ENCODE measurements around the gene ZNF438. TPM values are rescaled to one million over a fixed set of nuclear protein-coding genes. Genes with fewer than 3 reads are reported as not detected.

Gene ZNF438
- total RNA-seq, 2 donors from 2014 or later, result 1.5 to 10.1 TPM

DNA sequence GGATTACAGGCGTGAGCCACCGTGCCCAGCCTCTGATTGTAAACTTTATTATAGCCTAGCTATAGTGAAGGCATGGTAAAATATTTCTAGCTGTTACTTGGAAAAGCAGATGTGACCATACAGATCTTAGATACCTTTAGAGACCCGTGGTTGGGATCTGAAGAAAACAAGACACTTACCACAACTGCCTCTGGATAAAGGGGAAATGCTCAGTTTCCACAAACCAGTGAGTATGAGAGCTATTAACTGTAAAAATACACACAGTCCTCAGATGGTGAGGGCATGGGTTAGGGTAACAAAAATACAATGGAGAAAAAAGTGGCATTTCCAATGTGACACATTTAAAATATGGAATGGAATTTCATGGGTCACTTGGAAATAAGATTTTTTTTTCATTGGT is 63.0 kb downstream of the ZNF438 start:
- intact Hi-C loops (cut with DNase I), result no loop called here
- TF ChIP-seq, protein P1, sequence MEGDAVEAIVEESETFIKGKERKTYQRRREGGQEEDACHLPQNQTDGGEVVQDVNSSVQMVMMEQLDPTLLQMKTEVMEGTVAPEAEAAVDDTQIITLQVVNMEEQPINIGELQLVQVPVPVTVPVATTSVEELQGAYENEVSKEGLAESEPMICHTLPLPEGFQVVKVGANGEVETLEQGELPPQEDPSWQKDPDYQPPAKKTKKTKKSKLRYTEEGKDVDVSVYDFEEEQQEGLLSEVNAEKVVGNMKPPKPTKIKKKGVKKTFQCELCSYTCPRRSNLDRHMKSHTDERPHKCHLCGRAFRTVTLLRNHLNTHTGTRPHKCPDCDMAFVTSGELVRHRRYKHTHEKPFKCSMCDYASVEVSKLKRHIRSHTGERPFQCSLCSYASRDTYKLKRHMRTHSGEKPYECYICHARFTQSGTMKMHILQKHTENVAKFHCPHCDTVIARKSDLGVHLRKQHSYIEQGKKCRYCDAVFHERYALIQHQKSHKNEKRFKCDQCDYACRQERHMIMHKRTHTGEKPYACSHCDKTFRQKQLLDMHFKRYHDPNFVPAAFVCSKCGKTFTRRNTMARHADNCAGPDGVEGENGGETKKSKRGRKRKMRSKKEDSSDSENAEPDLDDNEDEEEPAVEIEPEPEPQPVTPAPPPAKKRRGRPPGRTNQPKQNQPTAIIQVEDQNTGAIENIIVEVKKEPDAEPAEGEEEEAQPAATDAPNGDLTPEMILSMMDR (IDR thresholded peaks at IDR 0.05), result no peak
- Histone ChIP-seq H3K9me3 (no peaks in the 10 kb centered on the region), H3K4me1 (replicated peaks) (no peaks in the 10 kb centered on the region), H3K4me3 (no peak overlapping the region), H3K36me3 (no peaks in the 10 kb centered on the region), H3K27me3 (replicated peaks; ENCODE audit: insufficient read depth) (no peaks in the 10 kb centered on the region), H3K27ac (no peak overlapping the region)
- no peak for DNase-seq (ENCODE audit: low spot score)
- WGBS, result 89% methylated on average over 3 of the region's 3 CpGs

DNA sequence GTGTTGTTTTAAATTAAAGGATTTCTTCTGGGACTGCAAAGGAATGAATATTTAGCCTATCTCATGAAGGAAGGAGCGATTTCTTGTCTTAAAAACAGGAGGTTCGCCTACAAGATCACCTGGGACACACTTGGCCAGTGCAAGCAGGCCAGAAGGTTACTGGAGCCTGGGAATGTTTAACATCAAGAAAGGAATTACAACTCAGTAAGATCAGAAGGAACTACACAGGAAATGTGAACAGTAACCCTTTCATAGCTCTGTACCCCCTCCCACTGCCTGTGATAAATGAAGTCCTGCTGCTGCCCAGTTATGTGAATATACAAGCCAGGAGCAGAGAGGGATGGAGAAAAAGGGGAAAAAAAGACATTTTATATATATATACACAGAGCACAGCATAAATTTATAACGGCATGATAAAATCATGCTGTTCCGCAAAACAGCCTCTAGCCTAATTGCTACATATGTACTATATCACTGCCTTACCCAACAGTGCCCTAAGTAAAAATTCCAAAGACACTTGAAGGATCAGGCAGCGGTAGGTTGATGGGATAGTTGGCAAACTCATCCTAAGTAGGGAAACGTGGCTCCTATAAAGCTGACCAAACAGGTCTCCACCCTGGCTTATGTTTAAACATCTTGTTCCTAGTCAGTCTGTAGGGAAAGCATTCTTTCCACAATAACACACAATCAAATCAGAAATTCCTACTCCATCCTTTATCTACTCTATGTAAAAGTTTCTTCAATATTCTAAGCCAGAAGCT is 63.8 kb downstream of the ZNF438 start:
- H3K9me3 ChIP-seq, result no peaks in the 10 kb centered on the region
- no peaks in the 10 kb centered on the region for H3K27me3 ChIP-seq (replicated peaks; ENCODE audit: insufficient read depth)
- intact Hi-C loops (cut with DNase I), result no loop called here
- no peaks in the 10 kb centered on the region for H3K36me3 ChIP-seq
- DNase-seq (ENCODE audit: low spot score), result no peak
- H3K27ac ChIP-seq, result no peak overlapping the region
- TF ChIP-seq POLR2A (IDR thresholded peaks at IDR 0.05), result no peak
- TF ChIP-seq POLR2AphosphoS5 (IDR thresholded peaks at IDR 0.05), result no peak
- TF ChIP-seq, protein P1 (IDR thresholded peaks at IDR 0.05), result no peak
- WGBS, result 56% methylated on average over 6 of the region's 6 CpGs
- H3K4me3 ChIP-seq, result no peak overlapping the region
- H3K4me1 ChIP-seq (replicated peaks), result no peaks in the 10 kb centered on the region

DNA sequence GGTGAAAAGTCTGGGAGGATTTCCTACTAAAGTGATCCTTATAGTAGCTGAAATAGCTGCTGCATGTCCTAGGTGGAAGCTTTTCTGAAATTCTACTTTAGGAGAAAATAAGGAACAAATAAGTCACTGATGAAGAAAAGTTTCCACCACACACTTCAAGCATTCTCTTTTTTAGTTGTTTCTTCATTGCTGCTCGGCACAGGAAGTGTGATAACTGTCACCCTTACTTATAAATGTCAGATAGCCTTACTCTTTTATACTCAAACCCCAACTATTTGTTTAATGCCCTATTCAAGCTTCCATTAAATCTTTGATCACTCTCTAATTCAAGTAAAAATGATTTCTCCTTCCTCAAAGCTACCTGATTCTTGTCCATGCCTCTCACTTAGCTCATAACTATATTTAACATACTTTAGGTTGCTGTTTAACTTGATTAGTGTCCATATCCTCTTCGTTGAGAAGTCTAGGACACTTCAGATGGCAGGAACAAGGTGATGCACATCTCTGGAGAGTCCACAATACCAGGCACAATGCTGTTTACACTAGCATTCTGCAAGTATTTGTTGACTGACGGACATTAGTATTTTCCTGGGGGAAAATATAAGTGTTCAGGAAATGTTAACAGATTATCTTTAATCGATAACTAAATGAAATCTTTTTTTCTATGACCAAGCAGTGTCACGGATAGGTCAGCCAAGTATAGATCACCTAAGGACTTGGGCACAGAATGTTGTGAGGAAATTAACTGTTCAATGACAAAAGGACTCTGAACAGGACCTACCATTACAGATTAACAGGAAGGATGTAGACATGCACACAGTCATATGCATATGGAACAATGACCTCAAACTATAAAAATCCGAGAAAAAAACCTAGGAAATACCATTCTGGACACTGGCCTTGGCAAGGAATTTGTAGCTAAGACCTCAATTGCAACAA is 67.4 kb downstream of the ZNF438 start:
- no peak for TF ChIP-seq POLR2A (IDR thresholded peaks at IDR 0.05)
- TF ChIP-seq, protein P1 (IDR thresholded peaks at IDR 0.05), result no peak
- TF ChIP-seq POLR2AphosphoS5 (IDR thresholded peaks at IDR 0.05), result no peak
- no peaks in the 10 kb centered on the region for H3K27me3 ChIP-seq (replicated peaks; ENCODE audit: insufficient read depth)
- no peaks in the 10 kb centered on the region for H3K36me3 ChIP-seq
- DNase-seq (ENCODE audit: low spot score), result no peak
- H3K4me1 ChIP-seq (replicated peaks), result no peaks in the 10 kb centered on the region
- no peaks in the 10 kb centered on the region for H3K9me3 ChIP-seq
- WGBS, result 61% methylated on average over 6 of the region's 6 CpGs
- intact Hi-C loops (cut with DNase I), result no loop called here
- no peak overlapping the region for H3K27ac ChIP-seq
- H3K4me3 ChIP-seq, result no peak overlapping the region

DNA sequence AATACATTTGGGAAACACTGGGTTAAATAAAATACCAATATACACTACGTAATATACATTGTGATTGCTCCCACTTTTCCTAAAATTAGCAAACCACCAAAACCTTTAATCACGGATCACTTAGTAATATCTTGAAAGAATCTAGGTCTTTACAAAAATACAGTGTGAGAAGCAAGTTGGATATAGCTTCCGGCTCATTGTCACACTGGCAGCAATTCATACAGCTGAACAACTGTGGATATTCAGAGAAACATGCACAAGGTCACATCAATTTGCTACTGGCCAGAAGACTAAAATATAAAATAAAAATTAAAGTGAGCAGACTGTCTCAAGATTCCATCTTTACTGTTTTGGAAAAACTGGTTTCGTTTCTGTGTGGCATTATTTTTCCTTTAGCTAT is 69.1 kb downstream of the ZNF438 start:
- Histone ChIP-seq H3K4me3 (no peak overlapping the region), H3K36me3 (no peaks in the 10 kb centered on the region), H3K27ac (no peak overlapping the region), H3K4me1 (replicated peaks) (no peaks in the 10 kb centered on the region), H3K27me3 (replicated peaks; ENCODE audit: insufficient read depth) (no peaks in the 10 kb centered on the region), H3K9me3 (no peaks in the 10 kb centered on the region)
- WGBS, result 86% methylated on average over 4 of the region's 4 CpGs
- no peak for TF ChIP-seq POLR2AphosphoS5 (IDR thresholded peaks at IDR 0.05)
- TF ChIP-seq, protein P1 (IDR thresholded peaks at IDR 0.05), result no peak
- TF ChIP-seq POLR2A (IDR thresholded peaks at IDR 0.05), result no peak
- intact Hi-C loops (cut with DNase I), result no loop called here
- DNase-seq (ENCODE audit: low spot score), result no peak

Data from prostate gland (tissue), 2 donors.